H1 (cell line): ENCODE results near the gene MAMSTR. TPM values are rescaled to one million over a fixed set of nuclear protein-coding genes. Genes with fewer than 3 reads are reported as not detected.
A peak's percentile ranks its signal among the peaks of the same experiment; 100 is the strongest.

Experiments used
- CTCF ChIA-PET: fragments of 300-600 bp; sonication (Branson Sonifier 250); formaldehyde crosslinking; loops from one replicate; lab custom pipeline; 2021; ENCODE audit not compliant: partially characterized antibody; lab: Charles Lee
- POLR2A ChIA-PET: fragments of 300-600 bp; sonication (Branson Sonifier 250); formaldehyde crosslinking; loops from one replicate; lab custom pipeline; 2021; ENCODE audit warnings: inconsistent platforms; ENCODE audit not compliant: partially characterized antibody; lab: Charles Lee
- DNase-seq, 2 experiments: peaks; one replicate each; pipeline versions ENCODE4 v3.0.0 to v3.0.0-alpha.2; 2010 to 2022; ENCODE audit warnings: low spot score in 2 of 2, low read depth in 1 of 2, mixed read lengths in 1 of 2
- FAIRE-seq: peaks from 2 replicates; lab custom pipeline; 2011; peaks lifted over from hg19 to GRCh38; lab: Jason Lieb, UNC
- H2AFZ ChIP-seq: 2 replicates; pipeline ENCODE4 v1.8.1; 2012; ENCODE audit warnings: low read length, inconsistent platforms
- H2AK5ac ChIP-seq: 2 replicates; pipeline ENCODE4 v1.6.1; 2013; ENCODE audit warnings: low read depth, low read length
- H2BK120ac ChIP-seq: replicated peaks from 2 replicates; pipeline ENCODE3; 2013; ENCODE audit warnings: low read depth, low read length, inconsistent platforms
- H2BK12ac ChIP-seq: 2 replicates; pipeline ENCODE4 v1.6.1; 2013; ENCODE audit warnings: low read depth, low read length
- H2BK15ac ChIP-seq: 2 replicates; pipeline ENCODE4 v1.6.1; 2013; ENCODE audit warnings: low read length
- H2BK20ac ChIP-seq: 2 replicates; pipeline ENCODE4 v1.6.1; 2013; ENCODE audit warnings: low read length
- H2BK5ac ChIP-seq: 2 replicates; pipeline ENCODE4 v1.6.1; 2013; ENCODE audit warnings: low read depth, low read length
- H3K14ac ChIP-seq: 2 replicates; pipeline ENCODE4 v1.6.1; 2013; ENCODE audit warnings: inconsistent platforms; ENCODE audit not compliant: insufficient read length
- H3K18ac ChIP-seq: 2 replicates; pipeline ENCODE4 v1.6.1; 2013; ENCODE audit warnings: low read length; ENCODE audit errors: extremely low read depth
- H3K23ac ChIP-seq: 2 replicates; pipeline ENCODE4 v1.6.1; 2013; ENCODE audit warnings: inconsistent platforms; ENCODE audit not compliant: insufficient read length
- H3K23me2 ChIP-seq: 2 replicates; pipeline ENCODE4 v1.6.1; 2013; ENCODE audit warnings: low read depth, low read length
- H3K27ac ChIP-seq: 2 replicates; pipeline ENCODE4 v1.6.1; 2011; ENCODE audit warnings: low read depth, low read length, inconsistent platforms
- H3K27me3 ChIP-seq, 4 experiments: replicated peaks in 1 of 4; 1 replicate in 1 of 4; 2 replicates in 3 of 4; pipeline versions ENCODE4 v1.6.1 to v1.8.1; 2011 to 2013; ENCODE audit warnings: low read length in 3 of 4, mild to moderate bottlenecking in 3 of 4, inconsistent platforms in 2 of 4, mixed read lengths in 2 of 4, moderate library complexity in 1 of 4; ENCODE audit not compliant: control insufficient read depth in 3 of 4, insufficient read depth in 3 of 4; ENCODE audit errors: extremely low read depth in 1 of 4
- H3K36me3 ChIP-seq, 4 experiments: 2 replicates each; pipeline versions ENCODE4 v1.6.1 to v1.8.1; 2011 to 2013; ENCODE audit warnings: mild to moderate bottlenecking in 4 of 4, low read length in 3 of 4, moderate library complexity in 2 of 4, control low read depth in 1 of 4, inconsistent platforms in 1 of 4; ENCODE audit not compliant: insufficient read depth in 4 of 4, control insufficient read depth in 2 of 4
- H3K4ac ChIP-seq: replicated peaks from 2 replicates; pipeline ENCODE3; 2013; ENCODE audit warnings: low read length, low read depth, mixed read lengths, inconsistent platforms; ENCODE audit not compliant: insufficient read length
- H3K4me1 ChIP-seq, 4 experiments: replicated peaks in 1 of 4; 1 replicate in 1 of 4; 2 replicates in 3 of 4; pipeline versions ENCODE4 v1.6.1 to v1.8.1; 2011 to 2013; ENCODE audit warnings: low read length in 3 of 4, inconsistent platforms in 2 of 4, mixed read lengths in 1 of 4; ENCODE audit not compliant: insufficient read depth in 4 of 4, control insufficient read depth in 3 of 4
- H3K4me2 ChIP-seq, 2 experiments: 2 replicates each; pipeline versions ENCODE4 v1.6.1 to v1.8.1; 2011 to 2013; ENCODE audit warnings: low read depth in 2 of 2, low read length in 2 of 2, control low read depth in 1 of 2, inconsistent platforms in 1 of 2, mild to moderate bottlenecking in 1 of 2; ENCODE audit not compliant: insufficient read depth in 1 of 2
- H3K4me3 ChIP-seq, 4 experiments: fragments of 200-600, 300-600 bp in 1 of 4; sonication (generic), shearing (Covaris generic), sonication (Bioruptor Twin) in 1 of 4; 2 replicates each; pipeline versions ENCODE4 v1.5.1 to v1.8.1; 2011 to 2016; ENCODE audit warnings: low read length in 4 of 4, low read depth in 3 of 4, control low read depth in 2 of 4, inconsistent platforms in 2 of 4, mild to moderate bottlenecking in 2 of 4, mixed read lengths in 1 of 4, moderate library complexity in 1 of 4; ENCODE audit not compliant: insufficient read depth in 2 of 4; ENCODE audit errors: extremely low read depth in 1 of 4
- H3K56ac ChIP-seq: replicated peaks from 2 replicates; pipeline ENCODE3; 2013; ENCODE audit warnings: low read depth, mild to moderate bottlenecking, mixed read lengths, low read length, inconsistent platforms; ENCODE audit not compliant: insufficient read length
- H3K79me1 ChIP-seq: 2 replicates; pipeline ENCODE4 v1.6.1; 2013; ENCODE audit warnings: low read depth, low read length, control low read depth
- H3K79me2 ChIP-seq, 2 experiments: 2 replicates each; pipeline versions ENCODE4 v1.6.1 to v1.8.1; 2012 to 2013; ENCODE audit warnings: low read length in 2 of 2, mild to moderate bottlenecking in 2 of 2, inconsistent platforms in 1 of 2; ENCODE audit not compliant: insufficient read depth in 2 of 2, control insufficient read depth in 1 of 2
- H3K9ac ChIP-seq, 4 experiments: replicated peaks in 1 of 4; 1 replicate in 1 of 4; 2 replicates in 3 of 4; pipeline versions ENCODE4 v1.6.1 to v1.8.1; 2011 to 2013; ENCODE audit warnings: low read depth in 3 of 4, low read length in 3 of 4, control low read depth in 2 of 4, mild to moderate bottlenecking in 2 of 4, moderate library complexity in 2 of 4, inconsistent platforms in 1 of 4; ENCODE audit errors: extremely low read depth in 1 of 4
- H3K9me3 ChIP-seq, 2 experiments: 2 replicates each; pipeline versions ENCODE4 v1.6.1 to v1.8.1; 2012 to 2013; ENCODE audit warnings: mild to moderate bottlenecking in 2 of 2, moderate library complexity in 2 of 2, control low read depth in 1 of 2, inconsistent platforms in 1 of 2, low read depth in 1 of 2, low read length in 1 of 2, mixed read lengths in 1 of 2; ENCODE audit not compliant: insufficient read depth in 2 of 2
- H4K20me1 ChIP-seq, 2 experiments: replicated peaks in 1 of 2; 2 replicates each; pipeline versions ENCODE3 to v1.8.1; 2011 to 2013; ENCODE audit warnings: inconsistent platforms in 2 of 2, low read length in 2 of 2, mild to moderate bottlenecking in 1 of 2; ENCODE audit not compliant: insufficient read depth in 2 of 2, control insufficient read depth in 1 of 2
- H4K5ac ChIP-seq: 2 replicates; pipeline ENCODE4 v1.6.1; 2013; ENCODE audit warnings: low read length, low read depth, mixed read lengths, inconsistent platforms; ENCODE audit not compliant: insufficient read length
- H4K8ac ChIP-seq: 2 replicates; pipeline ENCODE4 v1.8.0; 2013; ENCODE audit warnings: mild to moderate bottlenecking, moderate library complexity, low read length, inconsistent platforms; ENCODE audit not compliant: insufficient read depth; ENCODE audit errors: extremely low read depth
- H4K91ac ChIP-seq: replicated peaks from 2 replicates; pipeline ENCODE3; 2013; ENCODE audit warnings: low read length, mixed read lengths, inconsistent platforms; ENCODE audit not compliant: insufficient read length
- CBX5 ChIP-seq: fragments of 300-800, 300-1000 bp; sonication (generic); IDR thresholded peaks from 2 replicates; pipeline ENCODE4 v1.7.1; 2016; ENCODE audit warnings: antibody characterized with exemption, low read length, low read depth
- E2F6 ChIP-seq: IDR thresholded peaks from 2 replicates; pipeline ENCODE4 v1.6.1; 2012; ENCODE audit warnings: inconsistent platforms
- FOSL1 ChIP-seq: IDR thresholded peaks from 2 replicates; pipeline ENCODE4 v1.6.1; 2011; ENCODE audit warnings: mild to moderate bottlenecking, low read depth, low read length, moderate library complexity; ENCODE audit not compliant: insufficient read depth
- KDM5A ChIP-seq: fragments of 200-600 bp; IDR thresholded peaks from 2 replicates; pipeline ENCODE4 v1.7.1; 2012; ENCODE audit warnings: mild to moderate bottlenecking, low read length, inconsistent platforms, mixed read lengths
- NRF1 ChIP-seq: IDR thresholded peaks from 2 replicates; pipeline ENCODE4 v1.6.1; 2011; ENCODE audit warnings: mild to moderate bottlenecking, low read depth, low read length, improper control_type of control experiment
- PHF8 ChIP-seq: fragments of 200-600 bp; sonication (generic); conservative IDR thresholded peaks from 2 replicates; pipeline ENCODE4 v1.7.1; 2012; ENCODE audit warnings: low read depth, mild to moderate bottlenecking, inconsistent platforms, low read length, moderate library complexity
- POLR2AphosphoS5 ChIP-seq: IDR thresholded peaks from 2 replicates; pipeline ENCODE4 v1.6.1; 2011; ENCODE audit warnings: low read depth, low read length
- SIN3A ChIP-seq, 2 experiments: IDR thresholded peaks in 1 of 2; conservative IDR thresholded peaks in 1 of 2; 2 replicates each; pipeline ENCODE4 v1.6.1; 2011 to 2012; ENCODE audit warnings: low read length in 2 of 2, improper control_type of control experiment in 1 of 2, low read depth in 1 of 2, mild to moderate bottlenecking in 1 of 2
- SP1 ChIP-seq: IDR thresholded peaks from 2 replicates; pipeline ENCODE4 v1.6.1; 2011; ENCODE audit warnings: low read depth, low read length
- SP4 ChIP-seq: IDR thresholded peaks from 2 replicates; pipeline ENCODE4 v1.6.1; 2012; ENCODE audit warnings: low read length, inconsistent platforms
- SUZ12 ChIP-seq: fragments of 200-600 bp; sonication (generic); IDR thresholded peaks from 2 replicates; pipeline ENCODE4 v1.6.1; 2012; ENCODE audit warnings: mild to moderate bottlenecking, inconsistent platforms, low read length, moderate library complexity, mixed read lengths
- TAF1 ChIP-seq: IDR thresholded peaks from 2 replicates; pipeline ENCODE4 v1.6.1; 2011; ENCODE audit warnings: mild to moderate bottlenecking, low read depth, low read length
- TCF12 ChIP-seq: IDR thresholded peaks from 2 replicates; pipeline ENCODE4 v1.6.1; 2011; ENCODE audit warnings: low read depth, mild to moderate bottlenecking, low read length
- TEAD4 ChIP-seq: IDR thresholded peaks from 2 replicates; pipeline ENCODE4 v1.6.1; 2012; ENCODE audit warnings: low read depth, low read length, inconsistent platforms, mixed read lengths
- WGBS, 2 experiments: shearing (Covaris generic) in 1 of 2; methylation state at CpG; one replicate each; pipeline versions ENCODE4 v1.1.6 to v1.1.7; 2013 to 2015; ENCODE audit warnings: low lambda C conversion rate in 2 of 2, mixed read lengths in 2 of 2, inconsistent platforms in 1 of 2, low coverage in 1 of 2, missing lambda C conversion rate in 1 of 2; ENCODE audit not compliant: insufficient replicate concordance in 2 of 2, insufficient coverage in 1 of 2, insufficient read length in 1 of 2; ENCODE audit errors: extremely low coverage in 1 of 2, missing lambda C conversion rate in 1 of 2; 5-methylcytosine and 5-hydroxymethylcytosine counted together
- polyA plus RNA-seq, 7 experiments: library from polyadenylated mRNA; depleted of rRNA in 3 of 7; stranded (reverse) in 5 of 7; unstranded in 2 of 7; fragments of >200 nt in 5 of 7; fragments of 200-250 nt in 2 of 7; gene quantifications; 1 replicate in 5 of 7; 2 replicates in 1 of 7; 4 replicates in 1 of 7; pipeline versions ENCODE4 v1.2.1 to v1.2.3, GENCODE V29; 2011 to 2013; ENCODE audit warnings: missing spikeins in 2 of 7, mixed read lengths in 2 of 7
- total RNA-seq: library from RNA; stranded (reverse); fragmentation: NEBNext Ultra II Directional; extraction: Animal tissue kit (Norgen Biotek cat#: 25700); gene quantifications from 2 replicates; pipeline ENCODE4 v1.2.1, GENCODE V29; 2021

The MAMSTR gene
- total and polyA plus RNA-seq, 2 of the 8 experiments (the other 6 are each of a cell fraction or from before 2014, with no cell fraction given), result 2.0 to 2.3 TPM

- POLR2A ChIA-PET, result interaction anchor here (1.5 to 2.5 kb wide), 7 partner anchors 9 to 97 kb away, joined by 3 to 21 read pairs (median 8); partner anchors contain the start of genes CA11, FUT1 and FUT2
- no peak overlapping the region for H3K18ac ChIP-seq
- H4K91ac ChIP-seq, result no peak overlapping the region
- H3K36me3 ChIP-seq, result no peaks in the 10 kb centered on the region
- peaks cover 10 to 28% (median 23%) of the 10 kb centered on the region in 4 experiments for H3K4me1 ChIP-seq
- H4K8ac ChIP-seq, result no peak overlapping the region
- no peak overlapping the region for H3K4ac ChIP-seq
- H2AFZ ChIP-seq, result no peak overlapping the region
- H3K79me1 ChIP-seq, result no peaks in the 10 kb centered on the region
- no peak overlapping the region for H2AK5ac ChIP-seq
- no peak overlapping the region; a peak in 2 of 8 replicates for H3K4me3 ChIP-seq
- no peak overlapping the region for H3K14ac ChIP-seq
- peak overlapping the region; percentile 54; the same call in 1 of the 2 replicates for H2BK5ac ChIP-seq
- DNase-seq (no peak), FAIRE-seq (no peak)
- no peak overlapping the region for H4K5ac ChIP-seq
- H2BK20ac ChIP-seq, result no peak overlapping the region
- peak overlapping the region; percentile 66 to 75; a peak in 3 of 4 replicates for H3K4me2 ChIP-seq
- no peak overlapping the region for H3K9ac ChIP-seq
- no peak overlapping the region for H2BK120ac ChIP-seq
- 0 out of 2 replicates have a peak overlapping the region, but pooled peaks have one; percentile 77 for H2BK15ac ChIP-seq
- WGBS, 2 experiments, result 94% methylated on average over 11 of the region's 11 CpGs; no CpG with 5 or more reads in 1 of the 2 experiments
- H3K9me3 ChIP-seq, result no peaks in the 10 kb centered on the region
- H2BK12ac ChIP-seq, result peak overlapping the region; percentile 2; the same call in 1 of the 2 replicates
- H3K27me3 ChIP-seq, result peaks cover 3 to 19% (median 12%) of the 10 kb centered on the region in 4 experiments; a peak in 6 of 7 replicates
- H4K20me1 ChIP-seq, result no peaks in the 10 kb centered on the region
- H3K56ac ChIP-seq, result no peak overlapping the region
- H3K27ac ChIP-seq, result no peak overlapping the region
- CTCF ChIA-PET, result interaction anchor here (0.7 to 0.9 kb wide), 4 partner anchors 9 to 96 kb away, joined by 3 read pairs; partner anchors contain the start of gene CA11
- no peak overlapping the region for H3K23ac ChIP-seq
- H3K23me2 ChIP-seq, result peaks cover 12% of the 10 kb centered on the region; the same call in 1 of the 2 replicates
- no peaks in the 10 kb centered on the region for H3K79me2 ChIP-seq
- TF ChIP-seq FOSL1, result no peak
- TF ChIP-seq SUZ12, result no peak
- no peak for TF ChIP-seq TCF12
- TF ChIP-seq SP4, result no peak
- no peak for TF ChIP-seq KDM5A
- no peak for TF ChIP-seq POLR2AphosphoS5
- no peak for TF ChIP-seq SP1
- TF ChIP-seq PHF8, result no peak
- no peak for TF ChIP-seq NRF1
- no peak for TF ChIP-seq E2F6
- TF ChIP-seq TEAD4, result no peak
- no peak for TF ChIP-seq TAF1
- TF ChIP-seq CBX5, result no peak
- TF ChIP-seq SIN3A (conservative IDR thresholded peaks at IDR 0.05 in 1 of 2, IDR thresholded peaks at IDR 0.05 in 1 of 2; ENCODE audit: low read depth in 1 of 2, low read length in 2 of 2), result no peak
These were observed 22.6 kb upstream of the MAMSTR start for GRCh38 chr19:48742096-48742495.
